Prostate gland (tissue), 2 donors: ENCODE data around the gene DSE. TPM values are rescaled to one million over a fixed set of nuclear protein-coding genes. Genes with fewer than 3 reads are reported as not detected.

Experiments
- DNase-seq: peaks from one replicate; pipeline ENCODE4 v3.0.0-alpha.2; 2019; ENCODE audit warnings: low spot score
- H3K27ac ChIP-seq, 2 donors: fragments of 200-600 bp; sonication (generic); 2 replicates each; pipeline ENCODE4 v1.5.1; 2017 to 2019
- H3K27me3 ChIP-seq: fragments of 200-600 bp; sonication (generic); replicated peaks from 2 replicates; pipeline ENCODE4 v1.5.1; 2019; ENCODE audit not compliant: insufficient read depth
- H3K36me3 ChIP-seq, 2 donors: fragments of 200-600 bp; sonication (generic); 1 replicate in 1 of 2; 2 replicates in 1 of 2; pipeline versions ENCODE4 v1.5.1 to v1.8.1; 2017 to 2019
- H3K4me1 ChIP-seq: fragments of 200-600 bp; sonication (generic); replicated peaks from 2 replicates; pipeline ENCODE4 v1.5.1; 2019
- H3K4me3 ChIP-seq, 2 donors: fragments of 200-600 bp; sonication (generic); 2 replicates each; pipeline ENCODE4 v1.5.1; 2017 to 2019
- H3K9me3 ChIP-seq: fragments of 200-600 bp; sonication (generic); 2 replicates; pipeline ENCODE4 v1.5.1; 2017
- POLR2A ChIP-seq: fragments of 450-650 bp; IDR thresholded peaks from one replicate; pipeline ENCODE4 v1.6.1; 2016; ENCODE audit warnings: antibody characterized with exemption, mild to moderate bottlenecking
- POLR2AphosphoS5 ChIP-seq: sonication (generic); formaldehyde crosslinking; IDR thresholded peaks from one replicate; pipeline ENCODE4 v1.6.1; 2017; ENCODE audit warnings: antibody characterized with exemption
- WGBS: methylation state at CpG from one replicate; pipeline ENCODE4 v1.1.5; 2018; 5-methylcytosine and 5-hydroxymethylcytosine counted together
- intact Hi-C: fragments of 100-400 bp; cut with DNase I; formaldehyde crosslinking; loops from one replicate; pipeline ENCODE4 v1.14.2; 2022
- total RNA-seq, 2 donors: library from RNA; depleted of rRNA; stranded (reverse); fragments of >200 nt; gene quantifications; one replicate each; pipeline ENCODE4 v1.1.0, GENCODE V29; 2016
- TF ChIP-seq, protein P1 (sequence below), 4 experiments: fragments of 200-600 bp in 2 of 4; fragments of 450-650 bp in 2 of 4; sonication (generic) in 2 of 4; IDR thresholded peaks; 1 replicate in 3 of 4; 2 replicates in 1 of 4; pipeline ENCODE4 v1.5.1; 2016 to 2019; ENCODE audit warnings: antibody characterized with exemption in 4 of 4, mild to moderate bottlenecking in 2 of 4, moderate library complexity in 2 of 4

Gene DSE
- total RNA-seq, 2 donors from 2014 or later, result 15.8 to 36.5 TPM

DNA sequence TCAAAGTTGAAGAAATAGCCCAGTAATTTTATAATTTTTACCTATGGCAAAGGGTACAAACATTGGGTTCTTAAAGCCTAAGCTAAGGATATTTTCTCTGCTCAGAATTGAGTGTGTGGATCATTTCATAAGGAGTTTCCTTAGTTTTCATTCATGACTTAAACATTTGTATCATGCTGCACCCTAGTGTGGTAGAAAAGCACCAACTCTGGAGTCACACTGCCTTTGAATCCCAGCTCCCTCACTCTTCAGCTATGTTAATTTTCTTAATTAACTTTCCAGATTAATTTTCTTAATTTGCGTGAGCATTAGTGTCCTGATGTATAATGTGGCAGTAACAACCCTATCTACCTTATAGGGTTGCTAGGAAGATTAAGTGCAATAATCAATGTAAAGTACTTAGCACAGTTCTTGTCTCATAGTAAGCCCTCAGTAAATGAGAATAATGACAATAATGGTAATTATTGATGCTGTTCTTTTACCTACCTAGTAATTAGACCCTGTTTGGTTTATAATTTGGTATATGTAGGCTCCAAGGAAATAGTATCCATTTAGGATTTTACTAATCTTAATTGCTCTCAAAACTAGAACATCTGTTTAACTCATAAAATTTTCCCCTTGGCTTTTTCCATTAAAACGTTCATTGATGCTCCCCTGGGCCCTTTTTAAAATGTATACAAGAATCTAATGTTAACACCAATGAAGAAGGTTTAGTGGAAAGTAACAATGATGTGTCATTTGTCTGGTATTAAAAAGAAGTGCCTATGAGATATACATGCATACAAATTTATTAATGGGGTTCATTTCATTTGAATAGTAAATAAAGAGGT, 31.6 kb downstream of the DSE start:
- 77% methylated on average over 2 of the region's 2 CpGs for WGBS
- H3K27ac ChIP-seq, result no peak overlapping the region
- no peak overlapping the region for H3K4me3 ChIP-seq
- peaks cover 3% of the 10 kb centered on the region for H3K4me1 ChIP-seq
- no peak for DNase-seq
- intact Hi-C loops, result no loop called here
- no peaks in the 10 kb centered on the region for H3K9me3 ChIP-seq
- H3K36me3 ChIP-seq, result no peaks in the 10 kb centered on the region
- no peaks in the 10 kb centered on the region for H3K27me3 ChIP-seq
- no peak for TF ChIP-seq POLR2A
- TF ChIP-seq, protein P1, sequence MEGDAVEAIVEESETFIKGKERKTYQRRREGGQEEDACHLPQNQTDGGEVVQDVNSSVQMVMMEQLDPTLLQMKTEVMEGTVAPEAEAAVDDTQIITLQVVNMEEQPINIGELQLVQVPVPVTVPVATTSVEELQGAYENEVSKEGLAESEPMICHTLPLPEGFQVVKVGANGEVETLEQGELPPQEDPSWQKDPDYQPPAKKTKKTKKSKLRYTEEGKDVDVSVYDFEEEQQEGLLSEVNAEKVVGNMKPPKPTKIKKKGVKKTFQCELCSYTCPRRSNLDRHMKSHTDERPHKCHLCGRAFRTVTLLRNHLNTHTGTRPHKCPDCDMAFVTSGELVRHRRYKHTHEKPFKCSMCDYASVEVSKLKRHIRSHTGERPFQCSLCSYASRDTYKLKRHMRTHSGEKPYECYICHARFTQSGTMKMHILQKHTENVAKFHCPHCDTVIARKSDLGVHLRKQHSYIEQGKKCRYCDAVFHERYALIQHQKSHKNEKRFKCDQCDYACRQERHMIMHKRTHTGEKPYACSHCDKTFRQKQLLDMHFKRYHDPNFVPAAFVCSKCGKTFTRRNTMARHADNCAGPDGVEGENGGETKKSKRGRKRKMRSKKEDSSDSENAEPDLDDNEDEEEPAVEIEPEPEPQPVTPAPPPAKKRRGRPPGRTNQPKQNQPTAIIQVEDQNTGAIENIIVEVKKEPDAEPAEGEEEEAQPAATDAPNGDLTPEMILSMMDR (IDR thresholded peaks at IDR 0.05), result no peak
- no peak for TF ChIP-seq POLR2AphosphoS5

- Histone ChIP-seq H3K27ac (no peak overlapping the region), H3K27me3 (no peaks in the 10 kb centered on the region), H3K4me1 (peaks cover under 1% of the 10 kb centered on the region), H3K36me3 (no peaks in the 10 kb centered on the region), H3K9me3 (no peaks in the 10 kb centered on the region), H3K4me3 (no peak overlapping the region)
- WGBS, result 68% methylated on average over 1 of the region's 1 CpG
- DNase-seq, result no peak
- TF ChIP-seq POLR2AphosphoS5 (no peak), POLR2A (no peak)
- TF ChIP-seq, protein P1 (IDR thresholded peaks at IDR 0.05), result no peak
- intact Hi-C loops, result no loop called here
Observed at GRCh38 chr6:116403205-116403604, 32.5 kb downstream of the DSE start.

GRCh38 chr6:116404696-116405095, 33.9 kb downstream of the DSE start:
- no peaks in the 10 kb centered on the region for H3K27me3 ChIP-seq
- intact Hi-C loops, result loop anchor here (2.0 kb wide), 1 partner anchor 34 kb away; the partner anchor contains the start of gene DSE
- H3K4me3 ChIP-seq, result no peak overlapping the region
- H3K4me1 ChIP-seq, result no peaks in the 10 kb centered on the region
- TF ChIP-seq POLR2A, result no peak
- no peak for TF ChIP-seq POLR2AphosphoS5
- TF ChIP-seq, protein P1 (IDR thresholded peaks at IDR 0.05), result no peak
- DNase-seq, result no peak
- WGBS, result 63% methylated on average over 3 of the region's 3 CpGs
- no peaks in the 10 kb centered on the region for H3K36me3 ChIP-seq
- no peak overlapping the region for H3K27ac ChIP-seq
- no peaks in the 10 kb centered on the region for H3K9me3 ChIP-seq

- no peaks in the 10 kb centered on the region for H3K27me3 ChIP-seq
- H3K4me3 ChIP-seq, result no peak overlapping the region
- TF ChIP-seq POLR2A (no peak), POLR2AphosphoS5 (no peak)
- TF ChIP-seq, protein P1 (IDR thresholded peaks at IDR 0.05), result no peak
- H3K27ac ChIP-seq, result no peak overlapping the region
- 43% methylated on average over 5 of the region's 5 CpGs for WGBS
- H3K4me1 ChIP-seq, result no peaks in the 10 kb centered on the region
- intact Hi-C loops, result loop anchor here (2.0 kb wide), 1 partner anchor 34 kb away; the partner anchor contains the start of gene DSE
- H3K36me3 ChIP-seq, result no peaks in the 10 kb centered on the region
- no peak for DNase-seq
- H3K9me3 ChIP-seq, result no peaks in the 10 kb centered on the region
Observed at GRCh38 chr6:116405138-116405537, 34.4 kb downstream of the DSE start.
